ENCODE data around the gene CTNNBL1. TPM values are rescaled to one million over a fixed set of nuclear protein-coding genes. Genes with fewer than 3 reads are reported as not detected.

CTNNBL1 gene
- total and polyA plus RNA-seq, 2 experiments from 2014 or later = 36.3 to 68.7 TPM

DNA sequence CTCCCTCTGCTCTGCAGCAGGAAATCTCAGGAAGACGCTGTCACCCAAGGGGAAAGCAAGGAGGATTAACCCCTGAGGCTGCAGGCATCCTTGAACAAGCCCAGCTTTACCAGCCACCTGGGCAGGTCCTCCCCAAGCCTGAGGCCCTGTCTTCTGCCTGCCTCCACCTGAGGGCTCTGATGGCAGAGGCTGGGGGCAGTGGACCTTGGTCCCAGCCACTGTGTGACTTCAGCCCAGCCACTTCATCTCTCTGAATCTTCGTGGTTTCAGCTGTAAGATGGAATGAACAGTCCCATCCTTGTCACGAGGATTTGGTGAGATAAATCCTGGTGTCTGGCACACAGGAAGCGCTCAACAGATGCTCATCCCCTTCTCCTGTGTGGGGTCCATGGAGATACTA, 200.6 kb downstream of the CTNNBL1 start:
- ATAC-seq = no peak
- no peaks in the 10 kb centered on the region; the same call in 2 of the 3 replicates for H3K36me3 Mint-ChIP-seq (ENCODE audit: low read depth)
- no peaks in the 10 kb centered on the region for H3K9me3 Mint-ChIP-seq
- Histone ChIP-seq H3K27me3 (ENCODE audit: insufficient read depth) (no peaks in the 10 kb centered on the region), H4K20me1 (replicated peaks; ENCODE audit: insufficient read depth) (no peaks in the 10 kb centered on the region), H3K4me3 (no peak overlapping the region), H2AFZ (no peak overlapping the region), H3F3A (replicated peaks; ENCODE audit: low read depth) (no peaks in the 10 kb centered on the region), H3K79me2 (replicated peaks; ENCODE audit: insufficient read depth) (no peaks in the 10 kb centered on the region), H3K36me3 (ENCODE audit: insufficient read depth) (no peaks in the 10 kb centered on the region), H3K4me1 (ENCODE audit: insufficient read depth) (no peaks in the 10 kb centered on the region), H3K27ac (ENCODE audit: low read depth) (no peak overlapping the region), H3K9me2 (ENCODE audit: insufficient read depth) (no peaks in the 10 kb centered on the region), H3K4me2 (no peak overlapping the region)
- no peak overlapping the region for H3K27ac Mint-ChIP-seq
- H3K27me3 Mint-ChIP-seq (ENCODE audit: insufficient read depth, low read depth, poor library complexity) = peaks cover 4% of the 10 kb centered on the region
- no peak overlapping the region for H3K4me3 Mint-ChIP-seq
- no peak for DNase-seq (ENCODE audit: low spot score)
- peaks cover 6% of the 10 kb centered on the region for H3K4me1 Mint-ChIP-seq
- no peak for TF ChIP-seq ZNF114 (CRISPR knock-in tag; IDR thresholded peaks at IDR 0.05)

- H3F3A ChIP-seq (replicated peaks; ENCODE audit: low read depth) = no peaks in the 10 kb centered on the region
- Mint-ChIP-seq H3K27ac (no peak overlapping the region), H3K36me3 (ENCODE audit: low read depth) (no peaks in the 10 kb centered on the region; the same call in 2 of the 3 replicates), H3K27me3 (ENCODE audit: insufficient read depth, low read depth, poor library complexity) (peaks cover 5% of the 10 kb centered on the region), H3K9me3 (no peaks in the 10 kb centered on the region), H3K4me3 (no peak overlapping the region), H3K4me1 (peaks cover 6% of the 10 kb centered on the region)
- H3K36me3 ChIP-seq (ENCODE audit: insufficient read depth) = no peaks in the 10 kb centered on the region
- H3K9me2 ChIP-seq (ENCODE audit: insufficient read depth) = no peaks in the 10 kb centered on the region
- DNase-seq (ENCODE audit: low spot score) (no peak), ATAC-seq (no peak)
- H2AFZ ChIP-seq = no peak overlapping the region
- no peak overlapping the region for H3K27ac ChIP-seq (ENCODE audit: low read depth)
- TF ChIP-seq ZNF114 (CRISPR knock-in tag; IDR thresholded peaks at IDR 0.05) (no peak), NANOG (IDR thresholded peaks at IDR 0.05; ENCODE audit: borderline replicate concordance) (no peak)
- TF ChIP-seq, protein P1, sequence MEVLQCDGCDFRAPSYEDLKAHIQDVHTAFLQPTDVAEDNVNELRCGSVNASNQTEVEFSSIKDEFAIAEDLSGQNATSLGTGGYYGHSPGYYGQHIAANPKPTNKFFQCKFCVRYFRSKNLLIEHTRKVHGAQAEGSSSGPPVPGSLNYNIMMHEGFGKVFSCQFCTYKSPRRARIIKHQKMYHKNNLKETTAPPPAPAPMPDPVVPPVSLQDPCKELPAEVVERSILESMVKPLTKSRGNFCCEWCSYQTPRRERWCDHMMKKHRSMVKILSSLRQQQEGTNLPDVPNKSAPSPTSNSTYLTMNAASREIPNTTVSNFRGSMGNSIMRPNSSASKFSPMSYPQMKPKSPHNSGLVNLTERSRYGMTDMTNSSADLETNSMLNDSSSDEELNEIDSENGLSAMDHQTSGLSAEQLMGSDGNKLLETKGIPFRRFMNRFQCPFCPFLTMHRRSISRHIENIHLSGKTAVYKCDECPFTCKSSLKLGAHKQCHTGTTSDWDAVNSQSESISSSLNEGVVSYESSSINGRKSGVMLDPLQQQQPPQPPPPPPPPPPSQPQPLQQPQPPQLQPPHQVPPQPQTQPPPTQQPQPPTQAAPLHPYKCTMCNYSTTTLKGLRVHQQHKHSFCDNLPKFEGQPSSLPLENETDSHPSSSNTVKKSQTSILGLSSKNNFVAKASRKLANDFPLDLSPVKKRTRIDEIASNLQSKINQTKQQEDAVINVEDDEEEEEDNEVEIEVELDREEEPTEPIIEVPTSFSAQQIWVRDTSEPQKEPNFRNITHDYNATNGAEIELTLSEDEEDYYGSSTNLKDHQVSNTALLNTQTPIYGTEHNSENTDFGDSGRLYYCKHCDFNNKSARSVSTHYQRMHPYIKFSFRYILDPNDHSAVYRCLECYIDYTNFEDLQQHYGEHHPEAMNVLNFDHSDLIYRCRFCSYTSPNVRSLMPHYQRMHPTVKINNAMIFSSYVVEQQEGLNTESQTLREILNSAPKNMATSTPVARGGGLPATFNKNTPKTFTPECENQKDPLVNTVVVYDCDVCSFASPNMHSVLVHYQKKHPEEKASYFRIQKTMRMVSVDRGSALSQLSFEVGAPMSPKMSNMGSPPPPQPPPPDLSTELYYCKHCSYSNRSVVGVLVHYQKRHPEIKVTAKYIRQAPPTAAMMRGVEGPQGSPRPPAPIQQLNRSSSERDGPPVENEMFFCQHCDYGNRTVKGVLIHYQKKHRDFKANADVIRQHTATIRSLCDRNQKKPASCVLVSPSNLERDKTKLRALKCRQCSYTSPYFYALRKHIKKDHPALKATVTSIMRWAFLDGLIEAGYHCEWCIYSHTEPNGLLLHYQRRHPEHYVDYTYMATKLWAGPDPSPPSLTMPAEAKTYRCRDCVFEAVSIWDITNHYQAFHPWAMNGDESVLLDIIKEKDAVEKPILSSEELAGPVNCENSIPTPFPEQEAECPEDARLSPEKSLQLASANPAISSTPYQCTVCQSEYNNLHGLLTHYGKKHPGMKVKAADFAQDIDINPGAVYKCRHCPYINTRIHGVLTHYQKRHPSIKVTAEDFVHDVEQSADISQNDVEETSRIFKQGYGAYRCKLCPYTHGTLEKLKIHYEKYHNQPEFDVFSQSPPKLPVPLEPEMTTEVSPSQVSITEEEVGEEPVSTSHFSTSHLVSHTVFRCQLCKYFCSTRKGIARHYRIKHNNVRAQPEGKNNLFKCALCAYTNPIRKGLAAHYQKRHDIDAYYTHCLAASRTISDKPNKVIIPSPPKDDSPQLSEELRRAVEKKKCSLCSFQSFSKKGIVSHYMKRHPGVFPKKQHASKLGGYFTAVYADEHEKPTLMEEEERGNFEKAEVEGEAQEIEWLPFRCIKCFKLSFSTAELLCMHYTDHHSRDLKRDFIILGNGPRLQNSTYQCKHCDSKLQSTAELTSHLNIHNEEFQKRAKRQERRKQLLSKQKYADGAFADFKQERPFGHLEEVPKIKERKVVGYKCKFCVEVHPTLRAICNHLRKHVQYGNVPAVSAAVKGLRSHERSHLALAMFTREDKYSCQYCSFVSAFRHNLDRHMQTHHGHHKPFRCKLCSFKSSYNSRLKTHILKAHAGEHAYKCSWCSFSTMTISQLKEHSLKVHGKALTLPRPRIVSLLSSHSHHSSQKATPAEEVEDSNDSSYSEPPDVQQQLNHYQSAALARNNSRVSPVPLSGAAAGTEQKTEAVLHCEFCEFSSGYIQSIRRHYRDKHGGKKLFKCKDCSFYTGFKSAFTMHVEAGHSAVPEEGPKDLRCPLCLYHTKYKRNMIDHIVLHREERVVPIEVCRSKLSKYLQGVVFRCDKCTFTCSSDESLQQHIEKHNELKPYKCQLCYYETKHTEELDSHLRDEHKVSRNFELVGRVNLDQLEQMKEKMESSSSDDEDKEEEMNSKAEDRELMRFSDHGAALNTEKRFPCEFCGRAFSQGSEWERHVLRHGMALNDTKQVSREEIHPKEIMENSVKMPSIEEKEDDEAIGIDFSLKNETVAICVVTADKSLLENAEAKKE (CRISPR knock-in tag; IDR thresholded peaks at IDR 0.05) = no peak
- no peak overlapping the region for H3K4me3 ChIP-seq
- no peaks in the 10 kb centered on the region for H3K4me1 ChIP-seq (ENCODE audit: insufficient read depth)
- no peaks in the 10 kb centered on the region for H3K27me3 ChIP-seq (ENCODE audit: insufficient read depth)
- no peaks in the 10 kb centered on the region for H4K20me1 ChIP-seq (replicated peaks; ENCODE audit: insufficient read depth)
- H3K79me2 ChIP-seq (replicated peaks; ENCODE audit: insufficient read depth) = no peaks in the 10 kb centered on the region
- no peak overlapping the region for H3K4me2 ChIP-seq
These were observed 201.3 kb downstream of the CTNNBL1 start for GRCh38 chr20:37895166-37895565.

All from GM23338 (cell line).